NCI-H510A (cell line): ENCODE data around the gene CNTFR.
"Not testable (repeated sequence)": the region's sequence is repeated elsewhere in the genome, so short reads cannot be mapped to it uniquely, and the experiment has no call there.

Source experiments
- DNase-seq: peaks from one replicate; lab custom pipeline; 2025; lab: John Stamatoyannopoulos, UW

Gene CNTFR

GRCh38 chr9:34554211-34555001 lies 35.1 kb downstream of the CNTFR start:
- no peak for DNase-seq

- no peak for DNase-seq
These were observed 36.0 kb downstream of the CNTFR start for GRCh38 chr9:34553511-34554021.

- no peak for DNase-seq
These were observed 36.5 kb downstream of the CNTFR start for GRCh38 chr9:34552986-34553385.

GRCh38 chr9:34552606-34552981 lies 36.9 kb downstream of the CNTFR start:
- DNase-seq: no peak

GRCh38 chr9:34551751-34552605 lies 37.5 kb downstream of the CNTFR start:
- DNase-seq: no peak

- DNase-seq: no peak
These were observed 38.7 kb downstream of the CNTFR start for GRCh38 chr9:34550681-34551270.

- DNase-seq: no peak
These were observed 39.4 kb downstream of the CNTFR start for GRCh38 chr9:34550016-34550680.

GRCh38 chr9:34549407-34549732 lies 40.2 kb downstream of the CNTFR start:
- no peak for DNase-seq

GRCh38 chr9:34547960-34548611 lies 41.4 kb downstream of the CNTFR start:
- no peak for DNase-seq

- no peak for DNase-seq
These were observed 42.4 kb downstream of the CNTFR start for GRCh38 chr9:34546834-34547827.

- no peak for DNase-seq
These were observed 43.3 kb downstream of the CNTFR start for GRCh38 chr9:34546102-34546833.

GRCh38 chr9:34545497-34545896 lies 44.0 kb downstream of the CNTFR start:
- DNase-seq: no peak

GRCh38 chr9:34544035-34544434 lies 45.5 kb downstream of the CNTFR start:
- no peak for DNase-seq

- DNase-seq: no peak
These were observed 48.0 kb downstream of the CNTFR start for GRCh38 chr9:34541540-34541939.

GRCh38 chr9:34540827-34541226 lies 48.7 kb downstream of the CNTFR start:
- DNase-seq: no peak

GRCh38 chr9:34536685-34537084 lies 52.8 kb downstream of the CNTFR start:
- no peak for DNase-seq

- not testable (repeated sequence) for DNase-seq
These were observed 57.5 kb downstream of the CNTFR start for GRCh38 chr9:34532041-34532440.

GRCh38 chr9:34526026-34526425 lies 63.5 kb downstream of the CNTFR start:
- no peak for DNase-seq

- DNase-seq: no peak
These were observed 65.2 kb downstream of the CNTFR start for GRCh38 chr9:34524349-34524748.
